Kidney epithelial cell (primary cell): ENCODE data around the gene KRT36. TPM values are rescaled to one million over a fixed set of nuclear protein-coding genes. Genes with fewer than 3 reads are reported as not detected.
A peak's percentile ranks its signal among the peaks of the same experiment; 100 is the strongest.

Experiments
- DNase-seq: peaks from one replicate; pipeline ENCODE4 v3.0.0-alpha.2; 2010; ENCODE audit warnings: low read depth
- H3K27me3 ChIP-seq: 2 replicates; pipeline ENCODE4 v1.6.0; 2011; ENCODE audit warnings: low read length; ENCODE audit not compliant: control insufficient read depth, insufficient read depth
- H3K36me3 ChIP-seq: 2 replicates; pipeline ENCODE4 v1.5.1; 2011; ENCODE audit warnings: low read length; ENCODE audit not compliant: control insufficient read depth, insufficient read depth
- H3K4me3 ChIP-seq: 2 replicates; pipeline ENCODE4 v1.5.1; 2011; ENCODE audit warnings: low read depth, mild to moderate bottlenecking, control low read depth, low read length
- CTCF ChIP-seq: IDR thresholded peaks from 2 replicates; pipeline ENCODE4 v1.5.1; 2011; ENCODE audit warnings: mild to moderate bottlenecking, moderate library complexity, low read length, control low read depth, inconsistent platforms; ENCODE audit not compliant: insufficient read depth, poor library complexity, severe bottlenecking
- total RNA-seq: library from RNA; depleted of rRNA; stranded (reverse); fragments of >200 nt; gene quantifications from 2 replicates; pipeline ENCODE4 v1.2.3, GENCODE V29; 2015

KRT36 gene
- total RNA-seq = not detected in 2 replicates

GRCh38 chr17:41489531-41489930 is at the start of gene KRT36:
KRT36 (minus strand) TSS chr17:41489910; CDS start chr17:41489864, 46 bp downstream.
- no peaks in the 10 kb centered on the region for H3K36me3 ChIP-seq
- no peak within 1 kb of the TSS for H3K4me3 ChIP-seq
- TF ChIP-seq CTCF = no peak
- no peaks in the 10 kb centered on the region for H3K27me3 ChIP-seq
- DNase-seq = no peak

GRCh38 chr17:41539071-41539492 is 49.4 kb upstream of the KRT36 start:
- DNase-seq = no peak
- no peak for TF ChIP-seq CTCF
- no peaks in the 10 kb centered on the region for H3K27me3 ChIP-seq
- no peaks in the 10 kb centered on the region for H3K36me3 ChIP-seq
- H3K4me3 ChIP-seq = no peak overlapping the region

GRCh38 chr17:41538565-41538991 is 48.9 kb upstream of the KRT36 start:
- Histone ChIP-seq H3K36me3 (no peaks in the 10 kb centered on the region), H3K27me3 (no peaks in the 10 kb centered on the region), H3K4me3 (no peak overlapping the region)
- TF ChIP-seq CTCF = no peak
- peak; percentile 56 for DNase-seq

GRCh38 chr17:41537990-41538389 is 48.3 kb upstream of the KRT36 start:
- H3K27me3 ChIP-seq = no peaks in the 10 kb centered on the region
- no peak for TF ChIP-seq CTCF
- no peak for DNase-seq
- H3K36me3 ChIP-seq = no peaks in the 10 kb centered on the region
- H3K4me3 ChIP-seq = no peak overlapping the region

GRCh38 chr17:41537614-41537954 is 47.9 kb upstream of the KRT36 start:
- no peak for DNase-seq
- Histone ChIP-seq H3K27me3 (no peaks in the 10 kb centered on the region), H3K4me3 (no peak overlapping the region), H3K36me3 (no peaks in the 10 kb centered on the region)
- no peak for TF ChIP-seq CTCF
